ENCODE results near the gene RAB11FIP3. TPM values are rescaled to one million over a fixed set of nuclear protein-coding genes. Genes with fewer than 3 reads are reported as not detected.

Gene RAB11FIP3
- total RNA-seq, 1 experiment from 2014 or later: 37.1 TPM

GRCh38 chr16:520847-521246 is 95.4 kb downstream of the RAB11FIP3 start:
- no peak overlapping the region for H3K14ac ChIP-seq (ENCODE audit: insufficient read depth, low read length)
- no peak overlapping the region for H2AK5ac ChIP-seq (ENCODE audit: insufficient read length, low read length)
- H4K20me1 ChIP-seq (ENCODE audit: control insufficient read depth, insufficient read depth, insufficient read length): no peaks in the 10 kb centered on the region
- H3K23me2 ChIP-seq (ENCODE audit: insufficient read length, low read depth, low read length, poor library complexity, severe bottlenecking): no peaks in the 10 kb centered on the region
- no peaks in the 10 kb centered on the region for H3K27me3 ChIP-seq (ENCODE audit: insufficient read depth, low read length)
- H3K4me1 ChIP-seq (ENCODE audit: insufficient read depth, low read length): no peaks in the 10 kb centered on the region
- no peak overlapping the region for H3K4me2 ChIP-seq (ENCODE audit: insufficient read depth, insufficient read length, low read length)
- no peak overlapping the region for H3K4me3 Mint-ChIP-seq
- no peak overlapping the region for H3K27ac Mint-ChIP-seq
- no peaks in the 10 kb centered on the region for H3K9me3 ChIP-seq (ENCODE audit: control insufficient read depth, low read depth, low read length)
- H2BK5ac ChIP-seq (ENCODE audit: insufficient read length, low read length): no peak overlapping the region
- no peak overlapping the region for H3K27ac ChIP-seq (ENCODE audit: insufficient read length, low read depth, low read length)
- no peak overlapping the region for H2AFZ ChIP-seq (ENCODE audit: low read length)
- no peak overlapping the region for H4K91ac ChIP-seq (ENCODE audit: insufficient read length, low read depth, low read length)
- H4K8ac ChIP-seq (replicated peaks; ENCODE audit: insufficient read length, low read depth, low read length): no peak overlapping the region
- H2BK12ac ChIP-seq (ENCODE audit: insufficient read length, low read depth, low read length): no peak overlapping the region
- no peak overlapping the region for H3K23ac ChIP-seq (ENCODE audit: insufficient read length, low read depth, low read length)
- H3K9me3 Mint-ChIP-seq: no peaks in the 10 kb centered on the region
- H2BK15ac ChIP-seq (ENCODE audit: low read depth, low read length): no peak overlapping the region
- no peak overlapping the region for H3T11ph ChIP-seq (ENCODE audit: low read length)
- H4K5ac ChIP-seq (ENCODE audit: insufficient read length, low read depth, low read length): no peak overlapping the region
- H3K36me3 Mint-ChIP-seq (ENCODE audit: insufficient read depth in 1 of 3, low read depth in 3 of 3): peaks cover 3 to 25% (median 16%) of the 10 kb centered on the region in 3 experiments; a peak in 6 of 7 replicates
- H3K18ac ChIP-seq (ENCODE audit: insufficient read length, low read depth, low read length): no peak overlapping the region
- no peak overlapping the region for H2BK20ac ChIP-seq (ENCODE audit: low read depth, low read length, poor library complexity, severe bottlenecking)
- H2BK120ac ChIP-seq (ENCODE audit: low read depth, low read length, poor library complexity, severe bottlenecking): no peak overlapping the region
- no peaks in the 10 kb centered on the region for H3K79me2 ChIP-seq (ENCODE audit: insufficient read depth, low read length)
- H3K4me1 Mint-ChIP-seq: peaks cover 3 to 5% of the 10 kb centered on the region in 2 experiments
- H3K27me3 Mint-ChIP-seq (ENCODE audit: low read depth): no peaks in the 10 kb centered on the region; the same call in 1 of the 2 replicates
- no peak for DNase-seq
- WGBS (ENCODE audit: extremely low coverage, insufficient read length, low lambda C conversion rate): no CpG with 5 or more reads among the region's 13 CpGs
- no peaks in the 10 kb centered on the region for H3K79me1 ChIP-seq (ENCODE audit: insufficient read depth, low read depth, low read length, poor library complexity, severe bottlenecking)
- TF ChIP-seq, protein P1, sequence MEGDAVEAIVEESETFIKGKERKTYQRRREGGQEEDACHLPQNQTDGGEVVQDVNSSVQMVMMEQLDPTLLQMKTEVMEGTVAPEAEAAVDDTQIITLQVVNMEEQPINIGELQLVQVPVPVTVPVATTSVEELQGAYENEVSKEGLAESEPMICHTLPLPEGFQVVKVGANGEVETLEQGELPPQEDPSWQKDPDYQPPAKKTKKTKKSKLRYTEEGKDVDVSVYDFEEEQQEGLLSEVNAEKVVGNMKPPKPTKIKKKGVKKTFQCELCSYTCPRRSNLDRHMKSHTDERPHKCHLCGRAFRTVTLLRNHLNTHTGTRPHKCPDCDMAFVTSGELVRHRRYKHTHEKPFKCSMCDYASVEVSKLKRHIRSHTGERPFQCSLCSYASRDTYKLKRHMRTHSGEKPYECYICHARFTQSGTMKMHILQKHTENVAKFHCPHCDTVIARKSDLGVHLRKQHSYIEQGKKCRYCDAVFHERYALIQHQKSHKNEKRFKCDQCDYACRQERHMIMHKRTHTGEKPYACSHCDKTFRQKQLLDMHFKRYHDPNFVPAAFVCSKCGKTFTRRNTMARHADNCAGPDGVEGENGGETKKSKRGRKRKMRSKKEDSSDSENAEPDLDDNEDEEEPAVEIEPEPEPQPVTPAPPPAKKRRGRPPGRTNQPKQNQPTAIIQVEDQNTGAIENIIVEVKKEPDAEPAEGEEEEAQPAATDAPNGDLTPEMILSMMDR (conservative IDR thresholded peaks at IDR 0.05): no peak
- H3K4ac ChIP-seq (ENCODE audit: low read depth, low read length): no peak overlapping the region
- no peak overlapping the region for H3K56ac ChIP-seq (ENCODE audit: insufficient read length, low read depth, low read length)
- H3K9ac ChIP-seq (ENCODE audit: extremely low read depth, insufficient read length, low read length): no peak overlapping the region
